ENCODE measurements around the gene MGMT.

The MGMT gene

GRCh38 chr10:129779126-129780111, 312.4 kb downstream of the MGMT start:
- no peak overlapping the region for H3K9ac ChIP-seq (ENCODE audit: low read depth, low read length)
- H2AFZ ChIP-seq (ENCODE audit: low read depth, low read length) = no peak overlapping the region
- no peak overlapping the region for H3K4me3 ChIP-seq (ENCODE audit: low read depth in 1 of 2, low read length in 2 of 2)
- DNase-seq (no peak), ATAC-seq (ENCODE audit: insufficient read depth, low read depth) (no peak)
- H3K27ac ChIP-seq (ENCODE audit: low read length) = no peak overlapping the region
- no peaks in the 10 kb centered on the region for H3K4me1 ChIP-seq (ENCODE audit: insufficient read depth, low read length)
- no peaks in the 10 kb centered on the region for H3K9me3 ChIP-seq (ENCODE audit: insufficient read depth, low read length, severe bottlenecking)
- no peak overlapping the region for H3K4me2 ChIP-seq (ENCODE audit: insufficient read depth, low read length)
- no peaks in the 10 kb centered on the region for H3K36me3 ChIP-seq (ENCODE audit: insufficient read depth, low read length)
- TF ChIP-seq CTCF (IDR thresholded peaks at IDR 0.05; ENCODE audit: borderline replicate concordance, extremely low read depth, low read length, poor library complexity, severe bottlenecking) (no peak), EZH2 (IDR thresholded peaks at IDR 0.05; ENCODE audit: borderline replicate concordance, low read depth, low read length, severe bottlenecking) (no peak)
- H3K27me3 ChIP-seq (ENCODE audit: insufficient read depth, low read length, poor library complexity) = no peaks in the 10 kb centered on the region
- no peaks in the 10 kb centered on the region for H4K20me1 ChIP-seq (ENCODE audit: insufficient read depth, low read length)
- H3K79me2 ChIP-seq (ENCODE audit: insufficient read depth, low read length) = no peaks in the 10 kb centered on the region

GRCh38 chr10:129780198-129780597, 313.2 kb downstream of the MGMT start:
- Histone ChIP-seq H4K20me1 (ENCODE audit: insufficient read depth, low read length) (no peaks in the 10 kb centered on the region), H3K4me1 (ENCODE audit: insufficient read depth, low read length) (no peaks in the 10 kb centered on the region), H3K4me3 (ENCODE audit: low read depth in 1 of 2, low read length in 2 of 2) (no peak overlapping the region), H3K27me3 (ENCODE audit: insufficient read depth, low read length, poor library complexity) (no peaks in the 10 kb centered on the region), H3K4me2 (ENCODE audit: insufficient read depth, low read length) (no peak overlapping the region), H3K79me2 (ENCODE audit: insufficient read depth, low read length) (no peaks in the 10 kb centered on the region), H3K36me3 (ENCODE audit: insufficient read depth, low read length) (no peaks in the 10 kb centered on the region), H3K27ac (ENCODE audit: low read length) (no peak overlapping the region), H2AFZ (ENCODE audit: low read depth, low read length) (no peak overlapping the region), H3K9ac (ENCODE audit: low read depth, low read length) (no peak overlapping the region), H3K9me3 (ENCODE audit: insufficient read depth, low read length, severe bottlenecking) (no peaks in the 10 kb centered on the region)
- ATAC-seq (ENCODE audit: insufficient read depth, low read depth) = no peak
- no peak for TF ChIP-seq EZH2 (IDR thresholded peaks at IDR 0.05; ENCODE audit: borderline replicate concordance, low read depth, low read length, severe bottlenecking)
- no peak for TF ChIP-seq CTCF (IDR thresholded peaks at IDR 0.05; ENCODE audit: borderline replicate concordance, extremely low read depth, low read length, poor library complexity, severe bottlenecking)
- DNase-seq = no peak

- H3K27me3 ChIP-seq (ENCODE audit: insufficient read depth, low read length, poor library complexity) = no peaks in the 10 kb centered on the region
- no peaks in the 10 kb centered on the region for H3K9me3 ChIP-seq (ENCODE audit: insufficient read depth, low read length, severe bottlenecking)
- ATAC-seq (ENCODE audit: insufficient read depth, low read depth) = no peak
- H2AFZ ChIP-seq (ENCODE audit: low read depth, low read length) = no peak overlapping the region
- DNase-seq = no peak
- H3K36me3 ChIP-seq (ENCODE audit: insufficient read depth, low read length) = no peaks in the 10 kb centered on the region
- no peak overlapping the region for H3K9ac ChIP-seq (ENCODE audit: low read depth, low read length)
- no peak overlapping the region for H3K4me3 ChIP-seq (ENCODE audit: low read depth in 1 of 2, low read length in 2 of 2)
- H3K4me1 ChIP-seq (ENCODE audit: insufficient read depth, low read length) = no peaks in the 10 kb centered on the region
- no peak overlapping the region for H3K27ac ChIP-seq (ENCODE audit: low read length)
- no peaks in the 10 kb centered on the region for H4K20me1 ChIP-seq (ENCODE audit: insufficient read depth, low read length)
- H3K4me2 ChIP-seq (ENCODE audit: insufficient read depth, low read length) = no peak overlapping the region
- TF ChIP-seq CTCF (IDR thresholded peaks at IDR 0.05; ENCODE audit: borderline replicate concordance, extremely low read depth, low read length, poor library complexity, severe bottlenecking) (no peak), EZH2 (IDR thresholded peaks at IDR 0.05; ENCODE audit: borderline replicate concordance, low read depth, low read length, severe bottlenecking) (no peak)
- H3K79me2 ChIP-seq (ENCODE audit: insufficient read depth, low read length) = no peaks in the 10 kb centered on the region
Measured at GRCh38 chr10:129780901-129781795, 314.1 kb downstream of the MGMT start.
